NCI-H2107 treated with DMSO at 0.1 percent for 48 hours (cell line): ENCODE results near the gene CRABP2.

Experiments
- DNase-seq: peaks from one replicate; lab custom pipeline; 2025; ENCODE audit not compliant: unreplicated experiment; lab: John Stamatoyannopoulos, UW

CRABP2 gene

GRCh38 chr1:156691665-156692440 is 13.5 kb downstream of the CRABP2 start:
- DNase-seq = no peak

DNA sequence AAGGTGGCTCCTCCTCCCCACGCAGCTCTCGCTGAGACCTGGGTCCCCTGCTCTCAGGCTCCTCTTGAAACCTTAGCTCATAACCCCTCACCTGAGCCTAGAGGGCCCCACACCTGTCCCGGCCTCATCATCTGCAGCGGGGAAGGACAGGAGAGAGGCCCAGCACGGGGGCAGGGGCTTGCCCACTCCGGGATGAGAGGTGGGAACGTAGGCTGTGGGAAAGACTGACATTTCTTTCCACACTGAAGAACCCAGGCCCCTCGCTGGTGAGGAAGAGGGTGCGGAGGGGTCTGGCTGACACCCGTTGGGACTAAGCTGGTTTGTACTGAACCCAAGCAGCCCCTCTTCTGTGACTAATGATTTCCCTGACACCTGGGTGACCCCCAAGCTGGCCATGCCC is 14.2 kb downstream of the CRABP2 start:
- no peak for DNase-seq

DNA sequence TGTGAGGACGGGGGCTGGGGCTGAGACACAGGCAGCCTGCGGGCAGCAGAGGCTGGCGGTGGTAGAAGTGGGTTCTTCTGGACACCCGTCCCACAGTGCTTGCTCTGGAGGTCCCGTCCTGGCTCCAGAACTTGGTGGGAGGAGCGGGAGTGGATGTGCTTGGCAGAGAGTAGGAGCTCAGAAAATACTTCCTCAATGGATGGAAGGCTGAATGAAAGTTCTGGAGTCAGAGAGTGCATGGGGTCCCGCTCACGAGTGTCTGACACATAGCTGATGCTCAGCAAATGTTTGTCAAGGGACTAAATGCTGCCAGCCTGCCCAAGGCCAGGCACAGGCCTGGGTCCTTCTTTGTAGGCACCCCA is 14.7 kb downstream of the CRABP2 start:
- DNase-seq = no peak

DNA sequence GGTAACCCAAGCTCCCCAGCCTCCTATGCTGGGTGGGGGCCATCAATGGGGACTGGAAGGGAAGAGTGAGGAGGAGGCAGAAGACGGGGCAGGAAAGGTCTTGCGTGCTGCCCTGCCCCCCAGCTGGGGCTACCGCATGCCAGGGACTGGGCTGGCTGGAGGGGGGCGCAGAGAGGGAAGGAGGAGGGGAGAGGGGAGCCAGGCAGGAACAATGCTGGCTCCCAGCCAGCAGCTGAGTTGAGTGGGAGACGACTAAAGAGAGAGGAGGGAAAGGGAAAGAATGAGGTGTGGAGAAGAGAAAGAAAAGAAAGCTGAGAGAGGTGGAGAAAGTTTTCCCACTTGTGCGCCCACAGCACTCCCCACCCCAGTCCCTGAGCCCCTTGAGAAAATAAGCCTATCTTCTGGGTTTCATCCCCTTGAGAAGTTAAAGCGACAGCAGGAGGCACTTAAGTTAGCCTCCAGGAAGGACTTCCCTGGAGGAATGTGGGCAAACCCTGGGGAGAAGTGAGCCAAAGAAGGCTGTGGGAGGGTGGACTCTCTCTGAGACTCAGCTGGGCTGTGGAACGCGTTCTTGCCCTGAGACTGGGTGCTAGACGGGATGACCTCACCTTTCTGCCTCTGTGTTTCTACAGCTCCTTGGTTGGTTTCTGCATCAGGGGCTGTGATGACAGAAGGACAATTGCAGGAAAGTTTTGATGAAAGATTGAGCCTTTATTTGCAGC is 15.3 kb downstream of the CRABP2 start:
- DNase-seq = no peak

DNA sequence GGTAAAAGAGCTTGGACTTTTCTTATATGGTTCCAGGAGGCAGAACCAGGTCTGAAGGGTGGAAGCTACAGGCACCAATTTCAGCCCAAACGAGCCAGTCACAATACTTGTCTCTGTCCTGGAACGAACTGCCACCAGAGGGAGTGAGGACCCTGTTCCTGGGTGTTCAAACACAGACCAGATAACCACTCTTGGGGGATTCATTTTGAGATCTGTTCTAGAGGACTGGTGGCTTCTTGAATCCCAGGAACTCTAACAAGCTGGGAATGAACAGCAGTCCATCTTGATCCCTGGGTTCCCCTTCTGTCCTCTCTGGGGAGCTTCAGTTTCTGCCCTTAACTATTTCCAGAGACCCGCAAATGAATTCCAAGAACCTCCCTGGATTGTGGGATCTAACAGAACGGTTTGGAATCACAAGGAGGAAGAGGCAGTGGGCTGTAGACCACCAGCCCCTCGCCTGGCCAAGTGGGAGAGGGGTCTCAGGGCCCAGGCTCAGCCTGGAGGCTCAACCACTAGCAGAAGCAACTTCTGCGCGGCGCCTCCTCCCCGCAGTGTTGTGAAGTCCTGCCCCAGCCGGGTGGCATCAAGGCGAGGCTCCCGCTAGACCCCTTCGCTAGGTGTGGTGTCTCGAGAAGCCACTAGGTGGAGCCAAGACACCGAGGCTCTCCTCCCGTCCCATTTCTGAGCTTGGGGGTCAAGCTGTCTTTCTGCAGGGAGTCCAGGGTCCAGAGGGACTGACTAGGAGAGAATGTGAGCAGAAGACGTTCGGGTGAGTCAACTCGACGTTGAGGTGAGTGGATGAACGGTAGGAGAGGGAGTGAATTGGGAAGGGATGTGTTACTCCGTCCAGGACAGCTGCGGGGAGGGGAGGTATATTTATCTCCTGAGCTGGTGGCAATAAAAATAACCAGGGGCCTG is 16.1 kb downstream of the CRABP2 start:
- DNase-seq = peak; percentile 59

GRCh38 chr1:156684227-156684782 is 21.1 kb downstream of the CRABP2 start:
- DNase-seq = no peak

DNA sequence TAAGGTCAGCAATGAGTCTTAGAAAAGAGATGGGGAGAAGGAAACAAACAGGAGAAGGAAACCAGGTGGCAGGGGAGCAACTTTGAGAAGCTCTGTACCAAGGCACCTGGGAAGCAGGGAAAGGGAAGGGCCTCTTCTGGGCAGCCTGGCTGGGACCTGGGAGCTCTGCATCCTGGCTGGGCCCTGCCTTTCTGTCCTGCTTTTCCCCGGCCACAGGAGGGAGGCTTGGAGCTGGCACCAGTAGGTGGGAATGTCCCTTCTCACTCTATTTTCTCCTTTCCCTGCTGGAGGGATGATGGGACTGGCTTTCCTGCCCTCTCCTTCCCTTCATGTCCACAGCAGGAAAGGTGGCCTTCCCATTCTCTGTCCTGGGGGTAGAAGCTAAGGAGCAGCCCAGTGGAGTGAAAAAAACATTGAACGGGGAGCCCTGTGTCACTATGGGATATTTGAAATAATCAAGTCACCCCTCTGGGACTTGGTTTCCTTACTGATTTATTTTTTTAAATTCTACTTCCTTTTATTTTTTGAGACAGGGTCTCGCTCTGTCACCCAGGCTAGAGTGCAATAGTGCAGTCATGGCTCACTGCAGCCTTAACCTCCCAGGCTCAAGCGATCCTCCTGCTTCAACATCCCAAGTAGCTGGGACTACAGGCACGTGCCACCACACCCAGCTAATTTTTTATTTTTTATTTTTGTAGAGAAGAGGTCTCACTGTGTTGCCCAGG is 23.1 kb downstream of the CRABP2 start:
- no peak for DNase-seq

DNA sequence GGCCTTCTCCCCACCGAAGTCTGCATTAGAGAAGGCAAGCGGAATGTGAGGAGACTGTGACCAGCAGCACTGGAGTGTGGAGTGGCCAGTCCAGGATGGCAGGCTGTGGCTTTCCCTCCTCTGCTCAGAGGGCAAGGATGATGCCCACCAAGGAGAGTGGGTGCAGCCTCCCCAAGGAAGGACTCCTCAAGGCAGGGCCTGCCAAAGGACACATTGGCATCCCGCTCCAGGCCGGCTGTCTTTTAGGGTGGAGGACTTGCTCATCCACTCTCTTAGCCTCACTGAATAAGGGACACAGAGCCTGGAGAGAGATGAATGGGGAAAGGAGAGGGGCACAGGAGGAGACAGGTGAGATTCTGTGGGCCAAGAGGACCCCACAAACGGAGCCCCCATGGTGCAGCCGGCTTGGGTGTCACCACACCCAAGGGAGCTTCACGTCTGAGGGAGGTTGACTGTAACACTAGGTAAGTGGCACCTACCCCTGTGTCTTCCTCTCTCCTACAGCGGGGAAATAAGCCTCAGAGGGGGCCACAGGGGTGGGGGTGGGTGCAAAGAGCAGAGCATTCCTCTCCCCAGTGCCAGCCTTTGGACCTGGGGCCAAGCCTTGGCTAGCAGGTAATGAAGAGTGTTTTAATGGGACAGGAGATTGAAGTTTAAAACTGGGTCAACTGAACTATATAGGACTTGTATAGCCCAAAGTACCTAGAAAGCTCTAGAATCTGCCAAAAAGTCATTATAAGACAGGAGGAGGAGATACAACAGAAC is 24.0 kb downstream of the CRABP2 start:
- no peak for DNase-seq

DNA sequence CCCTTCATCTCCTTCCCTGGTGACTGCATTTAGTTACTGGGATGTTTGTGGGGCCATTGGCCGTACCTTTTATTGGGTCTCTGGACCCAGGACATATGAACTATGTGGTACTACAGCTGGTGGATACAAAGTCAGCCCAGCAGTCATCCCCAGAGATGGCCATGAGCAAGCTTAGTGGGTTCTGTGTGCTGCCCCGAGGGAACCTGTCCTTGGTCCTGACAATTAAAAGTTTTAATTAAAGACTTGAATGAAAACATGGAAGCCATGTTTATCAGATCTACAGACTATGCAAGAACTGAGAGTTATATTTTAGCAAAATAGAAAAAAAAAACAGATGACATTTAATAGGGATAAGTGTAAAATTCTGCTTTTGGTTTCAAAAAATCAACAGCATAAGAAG is 25.3 kb downstream of the CRABP2 start:
- no peak for DNase-seq

- peak; percentile 57 for DNase-seq
Observed at GRCh38 chr1:156677616-156678596, 27.5 kb downstream of the CRABP2 start.

GRCh38 chr1:156676820-156677615 is 28.4 kb downstream of the CRABP2 start, which contains the start of gene NES:
NES (minus strand) TSS chr1:156677407; CDS start chr1:156677264, 143 bp downstream.
- DNase-seq = no peak

DNA sequence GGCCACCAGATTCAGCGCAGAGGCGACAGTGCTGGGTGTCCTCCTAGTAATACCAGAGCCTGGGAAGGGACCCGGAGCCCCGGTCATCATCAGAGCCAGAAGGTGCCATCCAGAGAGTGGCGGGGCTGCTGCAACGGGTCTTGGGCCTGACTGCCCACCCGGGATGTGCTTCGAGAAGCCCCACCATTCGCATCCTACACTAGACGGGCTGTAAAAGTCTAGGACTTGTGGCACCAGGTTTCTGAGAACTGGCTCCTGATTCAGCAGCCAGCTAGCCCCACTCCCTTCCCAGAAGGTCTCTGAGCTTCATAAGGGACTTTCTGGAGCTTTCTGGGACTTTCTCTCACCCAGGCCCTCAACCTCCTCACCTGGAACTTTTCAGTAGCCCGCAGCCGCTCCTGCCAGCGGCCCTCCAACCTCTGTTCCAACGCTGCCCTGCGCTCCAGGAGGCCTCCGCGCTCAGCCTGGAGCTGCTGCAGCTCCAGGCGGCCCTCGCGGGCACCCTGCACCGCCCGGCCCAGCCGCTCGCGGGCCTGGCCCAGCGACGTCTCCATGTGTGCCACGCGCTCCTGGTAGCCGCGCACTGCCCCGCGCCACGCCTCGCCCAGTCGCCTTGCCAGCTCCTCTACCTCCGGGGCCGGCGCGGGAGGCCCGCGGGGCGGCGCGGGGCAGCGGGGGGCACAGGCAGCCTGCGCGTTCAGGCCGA is 29.1 kb downstream of the CRABP2 start:
- DNase-seq = no peak

GRCh38 chr1:156675210-156676113 is 29.9 kb downstream of the CRABP2 start:
- DNase-seq = no peak

DNA sequence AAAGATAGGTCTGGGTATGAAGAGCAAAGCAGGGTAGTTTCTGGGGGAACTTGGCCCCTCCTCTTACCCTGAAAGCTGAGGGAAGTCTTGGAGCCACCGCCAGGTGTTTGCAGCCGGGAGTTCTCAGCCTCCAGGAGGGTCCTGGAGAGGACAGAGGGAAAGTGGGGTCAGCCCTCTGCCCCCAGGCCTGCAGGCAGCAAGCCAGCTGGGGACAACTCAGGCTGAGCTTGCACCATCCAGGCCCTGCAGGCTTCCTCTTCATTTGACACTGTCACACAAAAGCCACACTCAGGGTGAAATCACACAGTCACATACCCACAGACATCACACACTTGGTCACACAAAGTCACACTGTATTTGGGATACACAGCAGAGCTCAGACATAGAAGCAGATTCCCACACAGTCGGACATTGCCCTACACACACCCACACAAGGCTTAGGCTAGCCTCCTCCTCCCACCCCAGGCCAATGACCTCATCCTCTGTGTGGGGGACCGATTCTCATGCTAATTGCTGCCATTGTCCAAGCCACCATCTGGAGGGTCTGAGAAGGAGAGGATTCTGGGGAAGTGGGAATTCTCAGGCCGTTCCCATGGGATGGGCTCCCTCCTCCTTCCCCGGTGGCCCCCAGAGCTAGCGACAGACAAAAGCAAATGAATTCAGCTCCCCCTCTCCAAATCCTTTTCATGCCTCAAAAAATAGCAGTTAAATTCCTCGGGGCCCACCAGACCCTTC is 31.8 kb downstream of the CRABP2 start:
- no peak for DNase-seq

GRCh38 chr1:156671804-156672203 is 33.6 kb downstream of the CRABP2 start:
- DNase-seq = no peak
